CD4-positive, alpha-beta T cell treated with Interleukin-15 for 4 hours (primary cell): ENCODE results near the gene RPL4.

Experiments
- DNase-seq: peaks from one replicate; pipeline ENCODE4 v3.0.0-alpha.2; 2020; ENCODE audit warnings: low spot score

Gene RPL4

DNA sequence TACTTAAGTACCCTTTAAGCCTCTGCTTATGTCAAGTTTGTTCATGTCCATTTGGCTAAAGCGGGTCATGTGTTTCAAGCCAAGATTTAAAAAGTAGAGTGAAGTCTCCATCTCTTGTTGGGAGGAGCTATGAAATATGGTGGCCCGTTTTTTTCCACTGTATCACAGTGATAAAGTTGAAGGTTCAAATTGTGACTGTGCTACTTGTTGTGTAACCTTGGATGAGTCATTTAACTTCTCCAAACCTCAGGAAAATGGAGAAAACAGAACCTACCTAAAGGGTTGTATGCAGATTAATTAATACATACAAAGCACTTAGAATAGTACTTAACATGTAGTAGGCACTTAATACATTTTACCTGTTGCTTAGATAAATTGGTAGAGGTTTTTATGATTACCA is 50.5 kb downstream of the RPL4 start:
- no peak for DNase-seq

DNA sequence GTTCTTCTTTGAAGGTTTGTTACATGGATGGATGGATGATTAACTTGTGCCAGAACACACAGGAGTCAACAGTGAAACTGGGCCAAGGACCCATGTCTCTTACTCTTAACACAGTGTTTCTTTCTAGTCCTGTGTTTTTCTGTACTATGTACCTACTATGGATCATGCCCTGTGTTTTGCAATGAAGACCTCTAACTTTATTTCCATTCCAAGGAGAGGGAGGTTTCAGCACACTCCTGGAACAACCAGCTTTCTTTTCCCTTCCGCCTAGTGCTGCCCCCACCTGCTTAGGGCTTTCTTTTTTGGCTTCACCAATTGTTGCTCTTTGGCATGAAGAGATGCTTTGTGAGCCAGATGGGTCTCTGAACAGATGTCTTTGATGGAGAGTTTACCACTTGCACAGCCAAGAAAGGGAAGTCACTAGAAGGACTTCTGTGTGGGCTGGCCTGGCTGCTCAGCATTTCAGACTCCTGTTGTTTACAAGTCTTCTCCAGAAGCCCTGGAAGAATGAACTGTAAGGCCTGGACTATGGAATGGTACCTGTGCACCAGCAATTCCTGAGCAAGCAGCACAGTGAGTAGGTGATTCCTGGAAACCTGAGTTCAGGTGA is 51.6 kb downstream of the RPL4 start:
- DNase-seq: no peak

DNA sequence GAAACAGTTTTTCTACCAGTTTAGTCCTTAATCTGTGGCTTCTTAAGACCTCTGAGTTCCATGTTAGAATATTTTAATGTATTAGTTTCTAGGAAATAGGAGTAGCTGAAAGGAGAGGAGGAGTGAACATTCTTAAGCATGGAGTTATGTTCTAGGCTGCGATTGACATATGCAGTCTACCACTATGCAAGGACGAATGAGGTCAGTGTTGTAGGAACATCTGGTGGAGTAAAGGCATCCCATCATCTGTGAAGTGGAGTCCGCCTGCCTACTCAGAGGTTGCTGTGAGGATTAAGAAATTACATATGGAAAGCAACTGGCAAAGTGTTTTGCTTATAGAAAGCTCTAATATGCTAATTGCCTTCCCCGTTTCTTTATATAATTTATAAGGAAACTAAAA is 52.2 kb downstream of the RPL4 start:
- no peak for DNase-seq
